WTC11 (cell line): ENCODE data around the gene RASA4. TPM values are rescaled to one million over a fixed set of nuclear protein-coding genes. Genes with fewer than 3 reads are reported as not detected.
A peak's percentile ranks its signal among the peaks of the same experiment; 100 is the strongest.
"Not testable (repeated sequence)": the region's sequence is repeated elsewhere in the genome, so short reads cannot be mapped to it uniquely, and the experiment has no call there.

Experiments used
- ATAC-seq: fragments of 200-7000 bp; cut with Tn5 transposase; 2 replicates; pipeline ENCODE4 v1.10.0; 2021; ENCODE audit warnings: mild to moderate bottlenecking, moderate library complexity
- Bru-seq: library from RNA; stranded (reverse); fragments of 400-500 nt; gene quantifications from one replicate; lab custom pipeline; 2021; lab: Mats Ljungman, UMichigan
- CTCF ChIA-PET: fragments of 300-600 bp; sonication (Branson Sonifier 250); formaldehyde crosslinking; loops from one replicate; lab custom pipeline; 2021; ENCODE audit warnings: antibody characterized with exemption; lab: Charles Lee
- POLR2A ChIA-PET: fragments of 350-600 bp; sonication (Branson Sonifier 250); formaldehyde crosslinking; loops from one replicate; lab custom pipeline; 2021; ENCODE audit warnings: antibody characterized with exemption; lab: Charles Lee
- DNase-seq: peaks from one replicate; pipeline ENCODE4 v3.0.0; 2021; ENCODE audit warnings: low spot score
- H3K27ac Mint-ChIP-seq: 2 replicates; pipeline ENCODE4 v1.8.0; 2021; ENCODE audit warnings: mixed read lengths
- H3K27me3 Mint-ChIP-seq: 2 replicates; pipeline ENCODE4 v1.8.0; 2021; ENCODE audit warnings: low read depth, mild to moderate bottlenecking, moderate library complexity, mixed read lengths
- H3K36me3 Mint-ChIP-seq: 2 replicates; pipeline ENCODE4 v1.8.0; 2021; ENCODE audit warnings: mixed read lengths
- H3K4me1 Mint-ChIP-seq: 2 replicates; pipeline ENCODE4 v1.8.0; 2022; ENCODE audit warnings: mixed read lengths
- H3K4me3 Mint-ChIP-seq: 2 replicates; pipeline ENCODE4 v1.8.0; 2021; ENCODE audit warnings: mild to moderate bottlenecking, moderate library complexity, mixed read lengths
- H3K9me3 Mint-ChIP-seq: 2 replicates; pipeline ENCODE4 v1.8.0; 2021; ENCODE audit warnings: mixed read lengths
- long read RNA-seq, 3 experiments: library from RNA in 1 of 3; library from capped mRNA in 1 of 3; library from polyadenylated mRNA in 1 of 3; unstranded in 2 of 3; stranded (forward) in 1 of 3; transcript quantifications; one replicate each; pipeline ENCODE4 v2.0.0, GENCODE V29; 2021
- total RNA-seq: library from RNA; stranded (reverse); gene quantifications from 3 replicates; pipeline ENCODE4 v1.2.3, GENCODE V29; 2021

RASA4 gene
- total RNA-seq (11.2 to 17.9 TPM (median 17.4 TPM) in 3 replicates), Bru-seq, nascent RNA (percentile 27 among the genes with signal in this experiment)
- long read RNA-seq, experiment 1, full-length matches to known transcripts, result 4 of 7 reads
- long read RNA-seq, experiment 1, partial matches to known transcripts, result 0 of 7 reads
- long read RNA-seq, experiment 1, other reads (novel, unspliced or antisense), result 3 of 7 reads
- long read RNA-seq, experiment 2, full-length matches to known transcripts, result 2 of 5 reads
- long read RNA-seq, experiment 2, partial matches to known transcripts, result 2 of 5 reads
- long read RNA-seq, experiment 2, other reads (novel, unspliced or antisense), result 1 of 5 reads
- long read RNA-seq, experiment 3, partial matches to known transcripts, result 1 of 1 reads
- long read RNA-seq, experiment 3, other reads (novel, unspliced or antisense), result 0 of 1 reads

GRCh38 chr7:102616507-102617125 is at the start of gene RASA4:
RASA4 (minus strand) TSS chr7:102616756; CDS start chr7:102616689, 67 bp downstream.
- H3K36me3 Mint-ChIP-seq, POLR2A ChIA-PET, H3K27ac Mint-ChIP-seq, H3K9me3 Mint-ChIP-seq, CTCF ChIA-PET, H3K4me3 Mint-ChIP-seq, H3K4me1 Mint-ChIP-seq, H3K27me3 Mint-ChIP-seq: not testable (repeated sequence)
- peak; percentile 42 for DNase-seq
- ATAC-seq, result peak; percentile 94

- H3K4me3 Mint-ChIP-seq, ATAC-seq, POLR2A ChIA-PET, CTCF ChIA-PET, H3K27me3 Mint-ChIP-seq, H3K4me1 Mint-ChIP-seq, H3K27ac Mint-ChIP-seq, DNase-seq, H3K9me3 Mint-ChIP-seq, H3K36me3 Mint-ChIP-seq: not testable (repeated sequence)
Observed at GRCh38 chr7:102664765-102665164, 48.2 kb upstream of the RASA4 start.

GRCh38 chr7:102649924-102650323 is 33.4 kb upstream of the RASA4 start, which contains the start of gene SPDYE2B:
SPDYE2B (plus strand) TSS chr7:102650319; CDS start chr7:102652349, 2,030 bp downstream.
- CTCF ChIA-PET, H3K27me3 Mint-ChIP-seq, H3K9me3 Mint-ChIP-seq, H3K36me3 Mint-ChIP-seq, H3K4me1 Mint-ChIP-seq, ATAC-seq, POLR2A ChIA-PET, DNase-seq, H3K27ac Mint-ChIP-seq, H3K4me3 Mint-ChIP-seq: not testable (repeated sequence)

GRCh38 chr7:102647813-102648212 is 31.3 kb upstream of the RASA4 start:
- H3K27ac Mint-ChIP-seq, H3K9me3 Mint-ChIP-seq, DNase-seq, H3K27me3 Mint-ChIP-seq, H3K4me1 Mint-ChIP-seq, POLR2A ChIA-PET, ATAC-seq, CTCF ChIA-PET, H3K4me3 Mint-ChIP-seq, H3K36me3 Mint-ChIP-seq: not testable (repeated sequence)

GRCh38 chr7:102643404-102643803 is 26.8 kb upstream of the RASA4 start:
- DNase-seq, ATAC-seq, H3K9me3 Mint-ChIP-seq, H3K36me3 Mint-ChIP-seq, H3K4me3 Mint-ChIP-seq, H3K27ac Mint-ChIP-seq, H3K27me3 Mint-ChIP-seq, H3K4me1 Mint-ChIP-seq, CTCF ChIA-PET, POLR2A ChIA-PET: not testable (repeated sequence)

- POLR2A ChIA-PET, DNase-seq, H3K9me3 Mint-ChIP-seq, CTCF ChIA-PET, H3K4me3 Mint-ChIP-seq, H3K27ac Mint-ChIP-seq, H3K27me3 Mint-ChIP-seq, H3K36me3 Mint-ChIP-seq, H3K4me1 Mint-ChIP-seq: not testable (repeated sequence)
- ATAC-seq, result peak; percentile 14
Observed at GRCh38 chr7:102642691-102643090, 26.1 kb upstream of the RASA4 start, which contains the start of gene UPK3BL1. UPK3BL1 (minus strand) TSS chr7:102642791; CDS start chr7:102642741, 50 bp downstream.

- ATAC-seq (peak; percentile 63), DNase-seq (peak; percentile 65)
- H3K27ac Mint-ChIP-seq, H3K4me1 Mint-ChIP-seq, H3K4me3 Mint-ChIP-seq, POLR2A ChIA-PET, H3K27me3 Mint-ChIP-seq, CTCF ChIA-PET, H3K36me3 Mint-ChIP-seq, H3K9me3 Mint-ChIP-seq: not testable (repeated sequence)
Observed at GRCh38 chr7:102638848-102639247, 22.3 kb upstream of the RASA4 start.

- ATAC-seq, H3K4me1 Mint-ChIP-seq, CTCF ChIA-PET, DNase-seq, H3K36me3 Mint-ChIP-seq, H3K4me3 Mint-ChIP-seq, H3K27ac Mint-ChIP-seq, POLR2A ChIA-PET, H3K9me3 Mint-ChIP-seq, H3K27me3 Mint-ChIP-seq: not testable (repeated sequence)
Observed at GRCh38 chr7:102636956-102637355, 20.4 kb upstream of the RASA4 start.

- H3K4me3 Mint-ChIP-seq, DNase-seq, H3K36me3 Mint-ChIP-seq, CTCF ChIA-PET, POLR2A ChIA-PET, H3K27ac Mint-ChIP-seq, H3K9me3 Mint-ChIP-seq, H3K27me3 Mint-ChIP-seq, ATAC-seq, H3K4me1 Mint-ChIP-seq: not testable (repeated sequence)
Observed at GRCh38 chr7:102635354-102635753, 18.8 kb upstream of the RASA4 start.

- H3K9me3 Mint-ChIP-seq, ATAC-seq, CTCF ChIA-PET, H3K4me3 Mint-ChIP-seq, H3K27ac Mint-ChIP-seq, H3K4me1 Mint-ChIP-seq, H3K27me3 Mint-ChIP-seq, DNase-seq, H3K36me3 Mint-ChIP-seq, POLR2A ChIA-PET: not testable (repeated sequence)
Observed at GRCh38 chr7:102634299-102634698, 17.7 kb upstream of the RASA4 start.

GRCh38 chr7:102630622-102631021 is 14.1 kb upstream of the RASA4 start:
- H3K27me3 Mint-ChIP-seq, CTCF ChIA-PET, DNase-seq, POLR2A ChIA-PET, H3K4me1 Mint-ChIP-seq, H3K27ac Mint-ChIP-seq, H3K9me3 Mint-ChIP-seq, H3K4me3 Mint-ChIP-seq, ATAC-seq, H3K36me3 Mint-ChIP-seq: not testable (repeated sequence)

GRCh38 chr7:102627271-102627904 is 10.8 kb upstream of the RASA4 start:
- H3K9me3 Mint-ChIP-seq, ATAC-seq, DNase-seq, H3K27ac Mint-ChIP-seq, H3K27me3 Mint-ChIP-seq, H3K36me3 Mint-ChIP-seq, CTCF ChIA-PET, POLR2A ChIA-PET, H3K4me1 Mint-ChIP-seq, H3K4me3 Mint-ChIP-seq: not testable (repeated sequence)
